H9 (cell line): ENCODE measurements around the gene ZNF208. TPM values are rescaled to one million over a fixed set of nuclear protein-coding genes. Genes with fewer than 3 reads are reported as not detected.
"Not testable (repeated sequence)": the region's sequence is repeated elsewhere in the genome, so short reads cannot be mapped to it uniquely, and the experiment has no call there.

Source experiments
- DNase-seq: peaks from one replicate; pipeline ENCODE4 v3.0.0-alpha.2; 2017
- H2AFZ ChIP-seq: one replicate; pipeline ENCODE4 v1.6.1; 2013; ENCODE audit warnings: mild to moderate bottlenecking, low read length, control low read depth, moderate library complexity
- H2AK5ac ChIP-seq: 2 replicates; pipeline ENCODE4 v1.6.1; 2013; ENCODE audit warnings: low read length, control low read depth, mixed read lengths; ENCODE audit not compliant: insufficient read length
- H2BK120ac ChIP-seq: one replicate; pipeline ENCODE4 v1.6.1; 2013; ENCODE audit warnings: low read depth, mild to moderate bottlenecking, low read length, control low read depth, inconsistent platforms; ENCODE audit not compliant: poor library complexity, severe bottlenecking
- H2BK12ac ChIP-seq: 2 replicates; pipeline ENCODE4 v1.6.1; 2013; ENCODE audit warnings: low read length, control low read depth, mixed read lengths, low read depth; ENCODE audit not compliant: insufficient read length
- H2BK15ac ChIP-seq: 2 replicates; pipeline ENCODE4 v1.6.1; 2013; ENCODE audit warnings: low read depth, low read length, control low read depth
- H2BK20ac ChIP-seq: one replicate; pipeline ENCODE4 v1.6.1; 2013; ENCODE audit warnings: low read depth, mild to moderate bottlenecking, low read length, control low read depth, inconsistent platforms; ENCODE audit not compliant: poor library complexity, severe bottlenecking
- H2BK5ac ChIP-seq: 2 replicates; pipeline ENCODE4 v1.6.1; 2013; ENCODE audit warnings: low read length, control low read depth, mixed read lengths; ENCODE audit not compliant: insufficient read length
- H3K14ac ChIP-seq: 2 replicates; pipeline ENCODE4 v1.6.1; 2013; ENCODE audit warnings: low read length, control low read depth; ENCODE audit not compliant: insufficient read depth
- H3K18ac ChIP-seq: 2 replicates; pipeline ENCODE4 v1.6.1; 2013; ENCODE audit warnings: low read depth, mild to moderate bottlenecking, mixed read lengths, low read length, control low read depth; ENCODE audit not compliant: insufficient read length
- H3K23ac ChIP-seq: 2 replicates; pipeline ENCODE4 v1.6.1; 2013; ENCODE audit warnings: low read length, control low read depth, mixed read lengths, low read depth; ENCODE audit not compliant: insufficient read length
- H3K23me2 ChIP-seq: 2 replicates; pipeline ENCODE4 v1.6.1; 2013; ENCODE audit warnings: low read depth, mild to moderate bottlenecking, mixed read lengths, low read length, control low read depth; ENCODE audit not compliant: insufficient read length, poor library complexity, severe bottlenecking
- H3K27ac ChIP-seq: 2 replicates; pipeline ENCODE4 v1.5.1; 2013; ENCODE audit warnings: low read length, control low read depth, mixed read lengths, low read depth; ENCODE audit not compliant: insufficient read length
- H3K27me3 ChIP-seq: 2 replicates; pipeline ENCODE4 v1.6.1; 2013; ENCODE audit warnings: low read length, control low read depth, inconsistent platforms; ENCODE audit not compliant: insufficient read depth
- H3K4ac ChIP-seq: 2 replicates; pipeline ENCODE4 v1.6.1; 2013; ENCODE audit warnings: low read depth, mild to moderate bottlenecking, control low read depth, inconsistent platforms, low read length, moderate library complexity
- H3K4me1 ChIP-seq: 2 replicates; pipeline ENCODE4 v1.6.1; 2013; ENCODE audit warnings: low read length, control low read depth, inconsistent platforms; ENCODE audit not compliant: insufficient read depth
- H3K4me2 ChIP-seq: 2 replicates; pipeline ENCODE4 v1.6.1; 2013; ENCODE audit warnings: low read length, control low read depth, mixed read lengths; ENCODE audit not compliant: insufficient read length, insufficient read depth
- H3K56ac ChIP-seq: 2 replicates; pipeline ENCODE4 v1.6.1; 2013; ENCODE audit warnings: low read depth, mild to moderate bottlenecking, mixed read lengths, low read length, control low read depth; ENCODE audit not compliant: insufficient read length
- H3K79me1 ChIP-seq: 2 replicates; pipeline ENCODE4 v1.6.1; 2013; ENCODE audit warnings: low read depth, mild to moderate bottlenecking, moderate library complexity, low read length, control low read depth, inconsistent platforms; ENCODE audit not compliant: insufficient read depth, poor library complexity, severe bottlenecking
- H3K79me2 ChIP-seq: 2 replicates; pipeline ENCODE4 v1.6.1; 2013; ENCODE audit warnings: low read length, control low read depth, inconsistent platforms; ENCODE audit not compliant: insufficient read depth
- H3K9ac ChIP-seq: 2 replicates; pipeline ENCODE4 v1.6.1; 2013; ENCODE audit warnings: low read length, control low read depth, mixed read lengths; ENCODE audit not compliant: insufficient read length; ENCODE audit errors: extremely low read depth
- H3K9me3 ChIP-seq: one replicate; pipeline ENCODE4 v1.6.1; 2013; ENCODE audit warnings: low read depth, low read length, inconsistent platforms; ENCODE audit not compliant: control insufficient read depth
- H3T11ph ChIP-seq: one replicate; pipeline ENCODE4 v1.6.1; 2013; ENCODE audit warnings: mild to moderate bottlenecking, low read length, control low read depth, inconsistent platforms
- H4K20me1 ChIP-seq: one replicate; pipeline ENCODE4 v1.6.1; 2013; ENCODE audit not compliant: control insufficient read depth, insufficient read length, insufficient read depth
- H4K5ac ChIP-seq: 2 replicates; pipeline ENCODE4 v1.6.1; 2013; ENCODE audit warnings: low read depth, mild to moderate bottlenecking, mixed read lengths, low read length, control low read depth; ENCODE audit not compliant: insufficient read length
- H4K8ac ChIP-seq: replicated peaks from 2 replicates; pipeline ENCODE4 v1.6.1; 2013; ENCODE audit warnings: low read length, control low read depth, mixed read lengths, low read depth; ENCODE audit not compliant: insufficient read length
- H4K91ac ChIP-seq: 2 replicates; pipeline ENCODE4 v1.6.1; 2013; ENCODE audit warnings: low read depth, mild to moderate bottlenecking, moderate library complexity, mixed read lengths, low read length, control low read depth; ENCODE audit not compliant: insufficient read length
- H3K27ac Mint-ChIP-seq, 3 experiments: 2 replicates in 2 of 3; 3 replicates in 1 of 3; pipeline ENCODE4 v1.8.0; 2020 to 2021; ENCODE audit warnings: mixed read lengths in 3 of 3, mild to moderate bottlenecking in 1 of 3, moderate library complexity in 1 of 3
- H3K27me3 Mint-ChIP-seq: 2 replicates; pipeline ENCODE4 v1.8.0; 2021; ENCODE audit warnings: low read depth, mild to moderate bottlenecking, moderate library complexity, mixed read lengths
- H3K36me3 Mint-ChIP-seq, 3 experiments: 2 replicates in 2 of 3; 3 replicates in 1 of 3; pipeline ENCODE4 v1.8.0; 2020 to 2021; ENCODE audit warnings: low read depth in 3 of 3, mixed read lengths in 3 of 3; ENCODE audit not compliant: insufficient read depth in 1 of 3
- H3K4me1 Mint-ChIP-seq, 2 experiments: 2 replicates each; pipeline ENCODE4 v1.8.0; 2020; ENCODE audit warnings: mixed read lengths in 2 of 2
- H3K4me3 Mint-ChIP-seq, 2 experiments: 2 replicates in 1 of 2; 3 replicates in 1 of 2; pipeline ENCODE4 v1.8.0; 2020 to 2021; ENCODE audit warnings: mild to moderate bottlenecking in 2 of 2, mixed read lengths in 2 of 2, moderate library complexity in 1 of 2
- H3K9me3 Mint-ChIP-seq, 2 experiments: 2 replicates in 1 of 2; 3 replicates in 1 of 2; pipeline ENCODE4 v1.8.0; 2020; ENCODE audit warnings: mild to moderate bottlenecking in 2 of 2, mixed read lengths in 2 of 2, moderate library complexity in 1 of 2
- WGBS: extraction: QIAGEN DNeasy Blood & Tissue Kit; methylation state at CpG from one replicate; pipeline ENCODE4 v1.1.7; 2013; ENCODE audit warnings: missing lambda C conversion rate, low lambda C conversion rate, mixed read lengths; ENCODE audit not compliant: insufficient read length; ENCODE audit errors: extremely low coverage; 5-methylcytosine and 5-hydroxymethylcytosine counted together
- total RNA-seq: library from RNA; stranded (reverse); gene quantifications from 2 replicates; pipeline ENCODE4 v1.2.1, GENCODE V29; 2021
- TF ChIP-seq, protein P1 (sequence below): fragments of 200-600 bp; sonication (generic); conservative IDR thresholded peaks from 3 replicates; pipeline ENCODE4 v1.8.0; 2021; ENCODE audit warnings: antibody characterized with exemption, mild to moderate bottlenecking

Gene ZNF208
- total RNA-seq, 1 experiment from 2014 or later: not detected

DNA sequence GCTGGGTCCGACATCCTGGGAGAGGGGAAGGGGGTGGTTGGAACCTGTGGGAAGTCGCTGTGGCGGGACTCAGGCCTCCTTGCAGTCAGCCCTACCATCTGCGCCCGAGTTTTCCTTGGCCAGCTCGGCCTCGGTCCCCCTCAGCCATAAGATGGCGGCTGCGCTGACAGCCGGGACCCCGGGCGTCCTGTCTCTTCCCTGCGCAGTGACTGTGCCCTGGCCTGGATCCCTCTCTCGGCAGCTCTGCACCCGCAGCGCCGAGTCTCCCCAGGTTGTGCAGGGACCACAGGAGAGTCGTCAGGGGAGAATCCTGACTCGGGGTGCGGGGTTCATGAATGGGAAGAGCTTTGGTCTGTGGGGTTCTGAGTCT lies 41.9 kb upstream of the ZNF208 start:
- no peak overlapping the region for H4K91ac ChIP-seq
- no peak overlapping the region for H3T11ph ChIP-seq
- no peak overlapping the region for H2BK15ac ChIP-seq
- H2BK5ac ChIP-seq: no peak overlapping the region
- no peak overlapping the region for H3K27ac ChIP-seq
- H2AK5ac ChIP-seq: no peak overlapping the region
- Mint-ChIP-seq H3K4me1 (no peaks in the 10 kb centered on the region), H3K4me3 (no peak overlapping the region), H3K9me3 (peaks cover 85 to 92% of the 10 kb centered on the region in 2 experiments), H3K27me3 (no peaks in the 10 kb centered on the region; the same call in 1 of the 2 replicates), H3K36me3 (peaks cover 4 to 18% (median 11%) of the 10 kb centered on the region in 3 experiments; a peak in 6 of 7 replicates), H3K27ac (no peak overlapping the region)
- H4K20me1 ChIP-seq: no peaks in the 10 kb centered on the region
- TF ChIP-seq, protein P1, sequence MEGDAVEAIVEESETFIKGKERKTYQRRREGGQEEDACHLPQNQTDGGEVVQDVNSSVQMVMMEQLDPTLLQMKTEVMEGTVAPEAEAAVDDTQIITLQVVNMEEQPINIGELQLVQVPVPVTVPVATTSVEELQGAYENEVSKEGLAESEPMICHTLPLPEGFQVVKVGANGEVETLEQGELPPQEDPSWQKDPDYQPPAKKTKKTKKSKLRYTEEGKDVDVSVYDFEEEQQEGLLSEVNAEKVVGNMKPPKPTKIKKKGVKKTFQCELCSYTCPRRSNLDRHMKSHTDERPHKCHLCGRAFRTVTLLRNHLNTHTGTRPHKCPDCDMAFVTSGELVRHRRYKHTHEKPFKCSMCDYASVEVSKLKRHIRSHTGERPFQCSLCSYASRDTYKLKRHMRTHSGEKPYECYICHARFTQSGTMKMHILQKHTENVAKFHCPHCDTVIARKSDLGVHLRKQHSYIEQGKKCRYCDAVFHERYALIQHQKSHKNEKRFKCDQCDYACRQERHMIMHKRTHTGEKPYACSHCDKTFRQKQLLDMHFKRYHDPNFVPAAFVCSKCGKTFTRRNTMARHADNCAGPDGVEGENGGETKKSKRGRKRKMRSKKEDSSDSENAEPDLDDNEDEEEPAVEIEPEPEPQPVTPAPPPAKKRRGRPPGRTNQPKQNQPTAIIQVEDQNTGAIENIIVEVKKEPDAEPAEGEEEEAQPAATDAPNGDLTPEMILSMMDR: no peak
- H3K4ac ChIP-seq: no peak overlapping the region
- no peak overlapping the region for H3K4me2 ChIP-seq
- no peak overlapping the region for H3K56ac ChIP-seq
- no peak overlapping the region for H2AFZ ChIP-seq
- no peaks in the 10 kb centered on the region for H3K79me1 ChIP-seq
- no peak overlapping the region for H3K23ac ChIP-seq
- H3K9ac ChIP-seq: no peak overlapping the region
- DNase-seq: no peak
- H3K9me3 ChIP-seq: peaks cover 69% of the 10 kb centered on the region
- WGBS: no CpG with 5 or more reads among the region's 20 CpGs
- H3K4me1 ChIP-seq: no peaks in the 10 kb centered on the region
- no peaks in the 10 kb centered on the region for H3K23me2 ChIP-seq
- H3K27me3 ChIP-seq: no peaks in the 10 kb centered on the region
- H3K79me2 ChIP-seq: no peaks in the 10 kb centered on the region
- no peak overlapping the region for H4K8ac ChIP-seq
- H2BK20ac ChIP-seq: no peak overlapping the region
- H2BK12ac ChIP-seq: no peak overlapping the region
- H2BK120ac ChIP-seq: no peak overlapping the region
- H3K18ac ChIP-seq: no peak overlapping the region
- H4K5ac ChIP-seq: no peak overlapping the region
- H3K14ac ChIP-seq: no peak overlapping the region

DNA sequence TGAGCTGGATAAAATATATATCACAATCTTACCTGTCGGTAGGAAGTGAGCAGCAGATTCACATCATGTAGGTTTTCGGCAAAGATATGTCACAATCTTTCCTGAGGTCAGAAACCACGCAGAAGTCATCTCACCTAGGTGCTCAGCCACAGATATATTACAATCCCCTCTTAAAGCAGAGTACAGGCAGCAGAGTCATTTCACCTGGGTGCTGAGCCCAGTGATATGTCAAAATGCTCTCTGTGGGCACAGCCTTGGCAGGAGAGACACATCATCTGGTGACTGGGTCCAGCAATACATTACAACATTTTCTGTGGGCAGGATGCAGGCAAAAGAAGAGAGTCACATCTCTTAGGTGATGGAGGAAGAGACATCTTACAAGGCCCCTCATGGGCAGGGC lies 30.4 kb upstream of the ZNF208 start:
- H2BK15ac ChIP-seq, H2BK20ac ChIP-seq, H3K4me3 Mint-ChIP-seq, H3T11ph ChIP-seq, H2AFZ ChIP-seq, H3K27me3 ChIP-seq, H3K27ac ChIP-seq, H3K27me3 Mint-ChIP-seq, DNase-seq, H3K79me1 ChIP-seq, H3K9ac ChIP-seq, H3K18ac ChIP-seq, H4K8ac ChIP-seq, H3K27ac Mint-ChIP-seq, H3K79me2 ChIP-seq, H3K4me1 ChIP-seq, H2BK5ac ChIP-seq, H2BK120ac ChIP-seq, H4K20me1 ChIP-seq, H3K4me1 Mint-ChIP-seq, H3K23me2 ChIP-seq, H2BK12ac ChIP-seq, H3K56ac ChIP-seq, H3K4me2 ChIP-seq, H3K23ac ChIP-seq, H2AK5ac ChIP-seq, H4K5ac ChIP-seq, H3K14ac ChIP-seq, H3K4ac ChIP-seq, H4K91ac ChIP-seq: not testable (repeated sequence)
- H3K9me3 ChIP-seq: peaks cover 95% of the 10 kb centered on the region
- Mint-ChIP-seq H3K9me3 (peaks cover 87 to 91% of the 10 kb centered on the region in 2 experiments), H3K36me3 (peaks cover 0 to 34% (median 20%) of the 10 kb centered on the region in 3 experiments; a peak in 5 of 7 replicates)
- no CpG with 5 or more reads among the region's 3 CpGs for WGBS
